HCT116 (cell line): ENCODE results near the gene CAND2. TPM values are rescaled to one million over a fixed set of nuclear protein-coding genes. Genes with fewer than 3 reads are reported as not detected.
"Not testable (repeated sequence)": the region's sequence is repeated elsewhere in the genome, so short reads cannot be mapped to it uniquely, and the experiment has no call there.

Source experiments
- ATAC-seq: fragments of 200-7000 bp; cut with Tn5 transposase; 2 replicates; pipeline ENCODE4 v1.9.1; 2020; ENCODE audit warnings: mild to moderate bottlenecking, moderate library complexity
- BruUV-seq: library from RNA; stranded (reverse); fragments of 400-500 nt; replicated peaks from 2 replicates; lab custom pipeline; 2021; lab: Mats Ljungman, UMichigan
- CTCF ChIA-PET: fragments of 300-600 bp; sonication (Branson Sonifier 250); formaldehyde crosslinking; loops from one replicate; lab custom pipeline; 2021; ENCODE audit warnings: antibody characterized with exemption; lab: Charles Lee
- POLR2A ChIA-PET: fragments of 300-600, 350-600 bp; sonication (Branson Sonifier 250); formaldehyde crosslinking; loops from one replicate; lab custom pipeline; 2021; ENCODE audit warnings: antibody characterized with exemption; lab: Charles Lee
- RAD21 ChIA-PET, 2 experiments: fragments of 300-600 bp; sonication (Branson Sonifier 250); formaldehyde crosslinking; loops; one replicate each; lab custom pipeline; 2023; ENCODE audit warnings: low total read pairs in 2 of 2; ENCODE audit not compliant: uncharacterized antibody in 2 of 2, unreplicated experiment in 2 of 2, low non-redundant PET in 1 of 2; lab: Charles Lee
- DNase-seq: peaks from one replicate; pipeline ENCODE4 v3.0.0-alpha.2; 2010; ENCODE audit warnings: low read depth, low spot score
- H2AFZ ChIP-seq: fragments of 200-600 bp; shearing (Covaris generic), sonication (generic); 2 replicates; pipeline ENCODE4 v1.6.1; 2017; ENCODE audit warnings: low read depth, mixed run types, mixed read lengths, antibody characterized with exemption, low read length; ENCODE audit not compliant: poor library complexity, severe bottlenecking
- H3K27ac ChIP-seq: 2 replicates; pipeline ENCODE4 v1.5.1; 2012; ENCODE audit warnings: low read depth, low read length
- H3K27me3 ChIP-seq: fragments of 200-600 bp; sonication (generic); 2 replicates; pipeline ENCODE4 v1.6.1; 2016; ENCODE audit warnings: mixed run types, low read length, mixed read lengths; ENCODE audit not compliant: insufficient read depth
- H3K36me3 ChIP-seq, 2 experiments: fragments of 200-500 bp in 1 of 2; fragments of 200-600 bp in 1 of 2; sonication (Bioruptor generic) in 1 of 2; sonication (generic) in 1 of 2; 2 replicates each; pipeline versions ENCODE4 v1.5.1 to v1.6.1; 2014 to 2016; ENCODE audit warnings: low read length in 2 of 2, inconsistent platforms in 1 of 2, mixed read lengths in 1 of 2, mixed run types in 1 of 2; ENCODE audit not compliant: insufficient read depth in 2 of 2, control insufficient read depth in 1 of 2
- H3K4me1 ChIP-seq, 2 experiments: fragments of 200-600 bp in 1 of 2; sonication (generic) in 1 of 2; 2 replicates each; pipeline versions ENCODE4 v1.5.1 to v1.6.1; 2012 to 2017; ENCODE audit warnings: low read length in 2 of 2, inconsistent platforms in 1 of 2, mild to moderate bottlenecking in 1 of 2, mixed read lengths in 1 of 2, mixed run types in 1 of 2, moderate library complexity in 1 of 2; ENCODE audit not compliant: insufficient read depth in 2 of 2, control insufficient read depth in 1 of 2
- H3K4me2 ChIP-seq: fragments of 200-600 bp; sonication (generic); 2 replicates; pipeline ENCODE4 v1.6.1; 2017; ENCODE audit warnings: mixed run types, low read length, mixed read lengths
- H3K4me3 ChIP-seq, 2 experiments: fragments of 200-600 bp in 1 of 2; sonication (generic) in 1 of 2; replicated peaks in 1 of 2; 2 replicates each; pipeline ENCODE4 v1.5.1; 2011 to 2016; ENCODE audit warnings: low read length in 2 of 2, control low read depth in 1 of 2, low read depth in 1 of 2, mild to moderate bottlenecking in 1 of 2, mixed read lengths in 1 of 2, mixed run types in 1 of 2
- H3K79me2 ChIP-seq: fragments of 200-600 bp; sonication (generic); 2 replicates; pipeline ENCODE4 v1.6.1; 2017; ENCODE audit warnings: mild to moderate bottlenecking, mixed run types, low read length, moderate library complexity, mixed read lengths; ENCODE audit not compliant: insufficient read depth
- H3K9ac ChIP-seq: fragments of 200-600 bp; sonication (generic); 2 replicates; pipeline ENCODE4 v1.6.1; 2016; ENCODE audit warnings: low read length, mixed read lengths
- H3K9me2 ChIP-seq: fragments of 200-600 bp; sonication (generic), shearing (Covaris generic); 2 replicates; pipeline ENCODE4 v1.6.1; 2017; ENCODE audit warnings: mixed run types, mild to moderate bottlenecking, moderate library complexity; ENCODE audit not compliant: insufficient read depth
- H3K9me3 ChIP-seq, 2 experiments: fragments of 200-500 bp in 1 of 2; fragments of 200-600 bp in 1 of 2; sonication (Bioruptor generic) in 1 of 2; sonication (generic) in 1 of 2; 2 replicates each; pipeline ENCODE4 v1.6.1; 2014 to 2017; ENCODE audit warnings: low read length in 2 of 2, mixed read lengths in 2 of 2, inconsistent platforms in 1 of 2, low read depth in 1 of 2, mild to moderate bottlenecking in 1 of 2, mixed run types in 1 of 2, moderate library complexity in 1 of 2; ENCODE audit not compliant: control insufficient read depth in 1 of 2, insufficient read depth in 1 of 2
- H4K20me1 ChIP-seq: fragments of 200-600 bp; sonication (generic), shearing (Covaris generic); 2 replicates; pipeline ENCODE4 v1.6.1; 2017; ENCODE audit warnings: mixed run types, mild to moderate bottlenecking, moderate library complexity; ENCODE audit not compliant: insufficient read depth
- CBX3 ChIP-seq: IDR thresholded peaks from 2 replicates; pipeline ENCODE4 v1.6.1; 2012; ENCODE audit warnings: low read depth
- CTCF ChIP-seq, 3 experiments: fragments of 200-600 bp in 1 of 3; sonication (generic) in 1 of 3; IDR thresholded peaks in 2 of 3; conservative IDR thresholded peaks in 1 of 3; 2 replicates each; pipeline ENCODE4 v1.5.1; 2012 to 2017; ENCODE audit warnings: low read depth in 2 of 3, low read length in 2 of 3, antibody characterized with exemption in 1 of 3, borderline replicate concordance in 1 of 3, control low read depth in 1 of 3, mild to moderate bottlenecking in 1 of 3, mixed read lengths in 1 of 3, mixed run types in 1 of 3, moderate library complexity in 1 of 3; ENCODE audit not compliant: insufficient read depth in 1 of 3
- RAD21 ChIP-seq: IDR thresholded peaks from 2 replicates; pipeline ENCODE4 v1.6.1; 2012; ENCODE audit warnings: low read depth, mild to moderate bottlenecking
- intact Hi-C: fragments of 100-400 bp; cut with micrococcal nuclease; formaldehyde crosslinking; loops from 2 replicates; pipeline ENCODE4 v1.10.0; 2022
- total RNA-seq: library from RNA; stranded (reverse); gene quantifications from one replicate; pipeline ENCODE4 v1.2.1, GENCODE V29; 2021; ENCODE audit not compliant: unreplicated experiment

Gene CAND2
- total RNA-seq, 1 experiment from 2014 or later = not detected

- ChIA-PET CTCF (interaction anchor here (0.8 to 1.5 kb wide), 3 partner anchors 22 to 81 kb away, joined by 3 to 8 read pairs (median 3); no protein-coding TSS in a partner anchor), POLR2A (interaction anchor here (1.2 kb wide), 1 partner anchor 23 kb away, joined by 3 read pairs; no protein-coding TSS in a partner anchor)
- BruUV-seq, H3K9ac ChIP-seq, H4K20me1 ChIP-seq, H3K27ac ChIP-seq, H3K9me2 ChIP-seq, H3K9me3 ChIP-seq, H3K4me1 ChIP-seq, RAD21 ChIA-PET: not testable (repeated sequence)
- ATAC-seq = peak; percentile 40; the same call in 1 of the 2 replicates
- DNase-seq = peak; percentile 16
- peak; percentile 21 to 44 (median 39); a peak in 3 of 6 replicates for TF ChIP-seq CTCF (IDR thresholded peaks at IDR 0.05 in 2 of 3, conservative IDR thresholded peaks at IDR 0.05 in 1 of 3; ENCODE audit: borderline replicate concordance in 1 of 3, insufficient read depth in 1 of 3, low read depth in 2 of 3, low read length in 2 of 3)
- TF ChIP-seq RAD21 = peak; percentile 38
- TF ChIP-seq CBX3 = 0 out of 2 replicates have a peak, but pooled peaks have one; percentile 35
- TF ChIP-seq, all 23 proteins: peak for 3; not testable (repeated sequence) for 20
- H3K79me2 ChIP-seq, H3K4me3 ChIP-seq, H3K27me3 ChIP-seq, H3K4me2 ChIP-seq, intact Hi-C loops, H2AFZ ChIP-seq, H3K36me3 ChIP-seq: not testable (repeated sequence)
Measured at GRCh38 chr3:12787346-12787745, 9.1 kb upstream of the CAND2 start.

- H3K4me1 ChIP-seq, DNase-seq, RAD21 ChIA-PET, H3K27me3 ChIP-seq, H3K79me2 ChIP-seq, intact Hi-C loops, H3K9me3 ChIP-seq, BruUV-seq, H3K9ac ChIP-seq, H3K27ac ChIP-seq, H3K9me2 ChIP-seq, H2AFZ ChIP-seq, H3K36me3 ChIP-seq, H3K4me2 ChIP-seq, ATAC-seq, H4K20me1 ChIP-seq, H3K4me3 ChIP-seq: not testable (repeated sequence)
- ChIA-PET POLR2A (interaction anchor here (1.2 kb wide), 1 partner anchor 22 kb away, joined by 3 read pairs; no protein-coding TSS in a partner anchor), CTCF (interaction anchor here (1.5 kb wide), 1 partner anchor 22 kb away, joined by 8 read pairs; no protein-coding TSS in a partner anchor)
Measured at GRCh38 chr3:12787967-12788690, 8.4 kb upstream of the CAND2 start.
